Stimulated activated CD4-positive, alpha-beta T cell treated with anti-CD3 and anti-CD28 coated beads, Interleukin-15, amount 100 ng/mL, for 48 hours (primary cell): ENCODE results near the gene TCERG1.

Experiments
- DNase-seq, 2 donors: peaks; one replicate each; pipeline ENCODE4 v3.0.0-alpha.2; 2020; ENCODE audit warnings: low read depth in 2 of 2

The TCERG1 gene

DNA sequence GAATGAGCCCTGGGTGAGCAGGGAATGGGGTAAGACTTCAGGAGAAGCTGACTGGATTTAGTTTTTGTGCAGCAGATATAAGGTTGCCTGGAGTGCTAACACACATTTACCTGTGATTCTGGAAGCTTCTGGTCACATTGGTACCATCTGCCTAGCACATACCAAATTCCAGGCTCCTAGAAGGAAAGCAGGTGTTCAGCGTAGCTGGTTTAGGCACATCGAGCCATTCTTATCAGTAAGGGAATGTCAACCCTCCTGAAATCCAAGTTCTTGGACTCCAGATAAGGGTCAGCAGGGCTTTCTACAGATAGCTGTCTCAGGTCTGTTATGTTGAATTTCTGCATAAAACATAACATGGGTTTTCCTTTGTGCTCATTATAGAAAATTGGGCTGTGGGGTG is 10.3 kb downstream of the TCERG1 start:
- DNase-seq, result no peak

DNA sequence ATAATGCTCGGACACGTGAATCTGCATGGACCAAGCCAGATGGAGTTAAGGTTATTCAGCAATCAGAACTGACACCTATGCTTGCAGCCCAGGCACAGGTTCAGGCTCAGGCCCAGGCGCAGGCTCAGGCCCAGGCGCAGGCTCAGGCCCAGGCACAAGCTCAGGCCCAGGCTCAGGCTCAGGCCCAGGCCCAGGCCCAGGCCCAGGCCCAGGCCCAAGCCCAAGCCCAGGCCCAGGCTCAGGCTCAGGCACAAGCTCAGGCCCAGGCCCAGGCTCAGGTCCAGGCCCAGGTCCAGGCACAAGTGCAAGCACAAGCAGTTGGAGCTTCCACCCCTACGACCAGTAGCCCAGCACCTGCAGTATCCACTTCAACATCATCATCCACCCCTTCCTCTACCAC is 11.8 kb downstream of the TCERG1 start:
- DNase-seq, result no peak

DNA sequence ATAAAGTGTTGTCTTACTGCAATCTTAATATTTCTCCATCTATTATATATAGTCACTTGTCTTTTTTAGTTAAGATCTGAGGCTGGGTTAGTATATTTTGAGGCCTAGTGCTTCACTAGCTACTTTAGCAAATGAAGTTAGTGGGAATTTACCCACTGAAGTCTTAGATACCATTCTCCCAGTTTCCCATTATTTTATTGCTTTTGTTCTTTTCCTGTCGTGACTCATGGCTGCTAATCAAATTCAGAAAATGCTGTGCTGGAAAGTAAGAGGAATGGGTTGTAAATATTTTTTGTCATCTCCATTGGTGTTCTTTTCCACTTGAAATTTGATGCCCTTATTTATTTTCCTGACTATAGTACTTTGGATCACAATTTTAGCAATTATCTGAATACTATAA is 14.2 kb downstream of the TCERG1 start:
- no peak for DNase-seq

DNA sequence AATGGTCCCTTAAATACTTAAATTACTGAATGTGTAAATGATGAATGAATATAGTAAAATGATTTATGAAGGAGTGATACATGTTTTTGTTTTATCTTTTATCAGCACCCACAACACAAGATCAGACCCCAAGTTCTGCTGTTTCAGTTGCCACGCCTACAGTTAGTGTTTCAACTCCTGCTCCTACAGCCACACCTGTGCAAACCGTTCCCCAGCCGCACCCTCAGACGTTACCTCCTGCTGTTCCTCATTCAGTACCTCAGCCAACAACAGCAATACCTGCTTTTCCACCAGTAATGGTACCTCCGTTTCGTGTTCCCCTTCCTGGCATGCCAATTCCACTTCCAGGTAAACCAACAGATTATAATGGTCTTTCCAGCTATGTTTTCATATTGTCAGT is 16.3 kb downstream of the TCERG1 start:
- DNase-seq, result no peak

DNA sequence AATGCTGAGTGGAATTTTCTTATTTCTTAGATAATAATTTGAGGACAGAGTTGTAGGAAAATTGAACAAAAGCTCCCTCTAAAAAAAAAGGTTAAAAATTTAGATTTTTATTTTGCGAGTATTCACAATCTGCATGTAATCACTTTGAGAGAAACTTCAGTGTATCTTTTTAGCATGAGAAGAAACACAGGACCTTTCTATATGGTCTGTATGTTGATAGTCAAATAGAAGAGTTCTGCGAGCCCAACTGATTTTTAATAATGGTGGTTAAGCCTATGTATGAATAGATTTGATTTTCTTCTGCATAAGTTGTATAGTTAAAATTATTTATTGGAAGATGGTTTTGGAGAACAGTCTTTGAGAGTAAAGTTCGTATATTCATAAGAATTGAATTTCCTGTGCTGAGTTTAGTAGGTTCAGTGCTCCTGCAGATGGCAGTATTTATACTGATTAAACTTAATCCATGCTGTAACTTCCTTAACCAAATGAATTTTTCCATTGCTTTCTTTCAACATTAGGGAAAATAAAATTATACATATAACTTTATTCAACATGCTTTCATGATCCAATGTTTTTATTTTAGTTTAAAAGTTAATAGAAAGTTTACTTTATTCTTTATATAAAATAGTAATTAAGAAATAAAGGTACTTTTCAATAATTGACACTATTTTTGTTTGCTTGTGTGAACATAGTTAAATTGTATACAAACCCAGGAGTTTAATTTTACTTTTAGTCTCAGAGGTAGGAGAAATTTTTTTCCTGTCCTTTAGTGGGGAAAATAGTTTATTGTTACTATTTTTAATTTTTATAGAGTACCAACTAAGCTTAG is 19.6 kb downstream of the TCERG1 start:
- DNase-seq, result no peak

DNA sequence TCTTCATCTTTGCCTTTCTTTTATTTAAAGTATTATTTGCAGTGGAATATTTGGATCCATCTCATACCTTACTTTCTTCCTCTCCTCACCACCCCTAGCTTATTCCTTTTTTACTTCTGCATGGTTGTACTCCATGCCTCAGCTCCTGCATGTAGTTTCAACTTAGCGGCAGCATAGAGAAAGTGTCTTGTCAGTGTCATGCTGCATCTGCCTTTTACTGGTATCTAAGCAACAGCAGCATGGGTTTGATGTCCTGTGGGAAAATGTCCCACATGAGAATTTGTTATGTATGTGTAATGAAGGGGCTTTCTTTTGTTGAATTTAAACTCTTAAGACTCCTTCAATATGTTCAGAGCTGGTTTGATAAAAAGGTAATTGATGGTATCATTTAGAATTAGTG is 20.6 kb downstream of the TCERG1 start:
- no peak for DNase-seq

DNA sequence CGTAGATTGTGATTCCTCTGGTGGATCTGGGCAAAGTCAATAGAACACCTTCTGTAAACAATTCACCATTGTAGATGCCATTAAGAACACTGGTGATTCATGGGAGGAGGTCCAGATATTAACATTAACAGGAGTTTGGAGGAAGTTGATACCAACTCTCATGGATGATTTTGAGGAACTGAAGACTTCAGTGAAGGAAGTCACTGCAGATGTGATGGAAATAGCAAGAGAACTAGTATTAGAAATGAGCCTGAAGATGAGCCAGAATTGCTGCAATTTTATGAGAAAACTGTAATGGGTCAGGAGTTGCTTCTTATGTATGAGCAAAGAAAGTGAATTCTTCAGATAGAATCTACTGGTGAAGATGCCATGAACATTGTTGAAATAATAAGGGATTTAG is 26.9 kb downstream of the TCERG1 start:
- DNase-seq, result no peak

DNA sequence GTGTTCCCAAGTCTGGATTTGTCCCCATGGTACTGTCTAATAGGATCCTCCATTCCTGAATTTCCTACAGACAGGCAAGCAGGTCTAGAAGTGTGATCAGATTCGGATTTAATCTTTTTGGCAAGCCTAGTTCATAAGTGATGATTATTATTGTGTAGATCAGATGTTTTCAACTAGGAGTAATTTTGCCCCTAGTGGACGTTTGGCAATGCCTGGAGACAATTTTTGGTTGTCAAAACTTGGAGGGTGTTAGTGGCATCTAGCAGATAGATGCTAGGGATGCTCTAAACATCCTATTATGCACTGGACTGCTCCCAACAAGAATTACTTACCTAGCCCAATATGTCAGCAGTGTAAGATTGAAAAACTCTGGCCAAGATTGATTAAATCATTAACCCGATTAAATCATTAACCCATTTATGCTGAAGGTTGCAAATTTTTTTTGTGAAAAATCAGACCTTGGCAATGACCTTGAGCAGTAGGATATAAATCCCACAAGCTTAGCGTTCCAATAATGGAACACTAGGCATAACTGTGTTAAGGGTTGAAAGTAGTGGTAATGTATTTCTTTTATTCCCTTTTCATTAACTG is 28.2 kb downstream of the TCERG1 start:
- DNase-seq, result no peak

DNA sequence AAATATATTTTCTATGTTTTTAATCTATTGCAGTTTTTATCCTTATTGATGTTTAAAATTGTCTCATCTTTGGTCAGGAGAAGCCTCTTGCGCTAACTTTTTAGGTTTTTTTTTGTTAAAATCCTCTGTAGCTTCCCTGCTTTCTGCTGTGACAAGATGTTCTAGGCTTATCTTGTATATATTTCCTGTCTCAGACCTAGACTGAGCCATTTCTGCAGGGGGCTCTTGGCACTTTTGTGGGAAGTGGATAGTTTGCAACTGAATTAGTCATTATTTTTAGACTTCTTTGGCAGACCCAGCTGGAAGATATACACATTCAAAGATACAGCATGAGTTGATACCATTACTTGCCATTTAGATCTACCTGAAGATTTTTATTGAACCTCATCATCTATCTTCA is 28.8 kb downstream of the TCERG1 start:
- DNase-seq, result no peak

DNA sequence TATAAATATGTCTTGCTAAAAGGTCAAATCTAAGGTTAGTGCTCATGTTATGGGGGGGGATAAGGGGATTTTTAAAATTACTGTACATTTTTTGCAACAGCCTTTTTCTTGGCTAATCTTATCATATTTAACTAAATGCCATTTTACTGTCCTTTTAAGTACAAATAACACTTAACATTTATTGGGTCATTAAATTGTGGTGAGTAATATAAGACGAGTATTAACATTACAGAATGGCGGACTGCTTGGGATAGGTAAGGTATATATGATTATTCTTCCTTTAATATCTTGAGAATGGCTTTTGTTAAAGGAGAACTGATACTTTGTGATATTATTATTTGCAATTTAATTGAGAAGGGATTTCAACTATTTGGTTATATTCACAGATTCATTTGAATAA is 35.6 kb downstream of the TCERG1 start:
- DNase-seq, result no peak

DNA sequence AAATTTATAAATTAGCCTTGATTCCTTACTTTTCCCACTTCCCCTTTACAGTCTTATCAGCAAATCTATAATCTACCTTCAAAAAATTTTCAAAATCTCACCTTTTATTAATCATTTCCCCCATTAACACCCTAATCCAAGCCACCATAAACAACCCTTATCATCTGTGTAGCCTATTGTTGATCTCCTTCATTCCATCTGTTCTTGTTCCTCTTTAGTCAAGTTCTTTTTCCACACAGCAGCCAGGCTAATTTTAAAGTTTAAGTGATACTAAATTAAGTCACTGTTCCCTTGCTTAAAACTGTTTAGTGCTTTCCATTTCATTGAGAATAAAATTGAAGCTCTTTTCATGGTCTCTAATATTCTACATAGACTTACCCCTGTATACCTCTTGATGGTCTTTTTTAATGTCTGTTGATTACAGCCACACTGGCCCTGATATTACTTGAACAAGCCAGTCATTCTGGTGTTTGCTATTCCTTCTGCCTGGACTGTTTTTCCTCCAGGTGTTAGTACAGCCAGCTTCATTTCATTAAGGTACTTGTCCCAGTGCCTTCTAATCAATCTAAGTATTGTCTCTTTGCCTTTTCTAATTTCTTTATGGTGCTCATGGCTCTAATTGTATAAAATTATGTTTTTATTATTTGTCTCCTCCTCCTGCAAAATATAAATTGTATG is 37.7 kb downstream of the TCERG1 start:
- no peak for DNase-seq

DNA sequence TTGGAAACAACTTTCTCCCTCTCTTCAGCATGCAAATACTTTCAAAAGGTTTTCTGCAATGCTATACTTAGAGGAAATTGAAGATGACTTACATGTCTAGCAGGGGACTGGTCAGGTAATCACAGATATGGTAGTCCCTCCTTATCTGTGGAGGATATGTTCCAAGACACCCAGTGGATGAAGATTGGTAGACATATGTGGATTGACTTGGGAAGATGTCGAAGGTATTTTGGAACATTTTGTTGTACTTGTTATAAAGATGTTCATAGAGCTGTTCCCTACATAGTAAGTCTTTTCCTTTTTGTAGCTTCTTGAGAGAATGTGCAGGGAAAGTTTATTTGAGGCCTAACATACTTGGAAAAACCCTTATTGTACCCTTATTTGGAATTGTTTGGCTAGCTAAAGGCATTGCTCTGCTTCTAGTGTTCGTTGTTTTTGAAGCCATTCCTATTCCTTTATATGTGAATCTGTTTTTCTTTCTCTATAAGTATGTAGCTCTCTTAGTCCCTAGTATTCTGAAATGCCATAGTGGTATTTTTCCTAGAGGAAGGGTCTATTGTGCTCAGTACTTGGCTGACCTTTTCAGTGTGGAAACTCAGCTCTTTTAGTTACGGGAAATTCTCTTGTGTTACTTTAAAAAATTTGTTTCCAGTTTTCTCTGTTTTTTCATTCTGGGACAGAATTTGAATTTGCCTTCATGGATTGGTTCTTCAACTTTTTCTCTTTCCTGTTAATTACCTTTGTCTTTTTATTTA is 43.1 kb downstream of the TCERG1 start:
- no peak for DNase-seq

DNA sequence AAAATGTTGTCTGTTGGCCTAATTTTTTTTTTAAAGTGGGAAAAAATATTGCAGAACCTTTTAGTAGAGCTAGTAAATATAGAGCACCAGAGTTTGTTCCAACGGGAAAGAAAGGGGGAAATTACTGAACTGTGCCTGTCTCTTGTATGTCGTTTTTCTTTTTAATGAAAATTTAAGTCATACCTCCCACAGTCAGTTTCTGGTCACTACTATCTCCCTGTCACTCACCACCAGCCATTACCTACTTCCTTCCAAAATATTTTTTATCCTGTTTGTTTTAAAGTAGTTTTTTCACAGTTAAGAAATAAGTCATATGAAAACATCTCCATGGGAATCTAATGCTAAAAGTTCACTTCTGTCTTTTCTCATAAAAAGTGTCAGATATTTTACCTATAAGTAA is 47.5 kb downstream of the TCERG1 start:
- no peak for DNase-seq

DNA sequence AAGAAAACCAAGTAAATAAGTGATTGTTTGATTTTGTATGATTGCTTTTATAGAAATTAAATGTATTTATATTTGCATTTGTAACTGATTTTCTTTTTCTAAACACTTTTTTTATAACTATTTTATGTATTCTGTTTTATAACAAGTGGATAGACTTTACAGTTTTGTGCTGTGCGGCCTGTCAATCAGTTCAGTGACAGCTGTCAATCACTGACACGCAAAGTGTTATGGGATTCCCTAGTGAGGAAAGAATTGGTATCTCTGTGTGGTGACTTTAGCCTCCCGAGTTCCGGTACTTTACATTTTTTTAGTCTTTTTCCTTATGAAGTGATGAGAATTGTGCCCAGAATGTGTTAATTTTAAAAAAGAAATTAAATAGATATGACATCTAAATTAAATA is 52.5 kb downstream of the TCERG1 start:
- DNase-seq, result no peak

DNA sequence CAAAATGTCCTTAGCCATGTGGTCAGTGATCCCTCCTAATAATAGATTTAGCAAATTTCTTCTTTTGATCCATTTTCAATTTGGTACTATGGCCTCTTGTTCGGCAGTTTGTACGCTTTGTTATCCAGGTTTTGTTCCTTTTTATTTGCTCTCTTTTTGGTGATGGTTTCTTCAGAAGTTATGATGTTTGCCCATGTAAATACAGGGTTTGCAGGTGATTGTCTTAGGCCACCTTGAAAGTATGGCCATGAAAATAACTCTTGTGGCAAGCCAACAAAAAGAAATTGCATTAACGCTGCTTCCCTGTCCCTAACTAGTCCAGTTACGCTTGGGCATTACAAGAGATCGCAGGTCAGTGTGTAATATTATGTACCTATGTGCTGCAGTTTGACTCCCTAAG is 60.3 kb downstream of the TCERG1 start:
- no peak for DNase-seq

DNA sequence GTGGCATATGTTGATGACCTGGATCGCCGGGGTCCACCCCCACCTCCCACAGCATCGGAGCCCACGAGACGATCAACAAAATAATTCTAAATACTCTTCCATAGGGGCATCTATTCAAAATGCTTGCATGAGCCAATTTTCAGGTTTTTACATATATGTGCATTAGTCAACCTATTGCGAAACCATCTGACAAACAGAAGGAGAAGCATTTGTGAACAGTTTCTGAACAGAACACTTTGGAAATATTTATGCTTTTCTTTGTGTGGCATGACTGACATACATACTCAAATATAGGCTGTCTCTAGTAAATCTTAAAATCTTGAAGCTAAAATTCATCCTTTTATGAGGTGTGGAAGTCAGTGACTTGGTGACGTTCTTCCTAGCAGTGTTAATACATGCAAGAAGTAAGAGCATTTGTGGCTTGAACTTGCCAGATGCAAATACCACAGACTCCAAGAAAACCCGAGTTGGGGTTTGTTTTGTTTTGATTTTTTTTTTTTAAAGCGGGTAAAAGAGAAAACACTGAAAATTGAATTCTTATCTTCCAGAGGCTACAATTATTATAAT is 63.5 kb downstream of the TCERG1 start:
- no peak for DNase-seq

DNA sequence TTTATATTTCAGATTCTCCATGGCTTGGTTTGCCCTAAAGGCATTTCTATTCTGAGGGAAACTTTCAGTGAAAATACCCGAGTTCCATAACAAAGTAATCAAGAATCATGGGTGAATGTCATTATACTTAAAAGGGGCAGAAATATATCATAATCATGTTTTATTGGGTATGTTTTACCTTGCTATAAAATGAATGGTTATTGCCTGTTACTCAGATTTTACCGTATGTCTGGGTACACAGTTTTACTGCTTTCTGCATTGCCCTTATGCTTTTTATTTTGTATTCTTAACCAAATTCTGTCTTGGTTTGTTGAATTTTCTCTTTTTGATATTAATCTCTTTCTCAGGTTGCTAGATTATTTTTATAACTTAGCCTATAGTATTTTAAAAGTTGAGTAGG is 66.3 kb downstream of the TCERG1 start:
- no peak for DNase-seq

DNA sequence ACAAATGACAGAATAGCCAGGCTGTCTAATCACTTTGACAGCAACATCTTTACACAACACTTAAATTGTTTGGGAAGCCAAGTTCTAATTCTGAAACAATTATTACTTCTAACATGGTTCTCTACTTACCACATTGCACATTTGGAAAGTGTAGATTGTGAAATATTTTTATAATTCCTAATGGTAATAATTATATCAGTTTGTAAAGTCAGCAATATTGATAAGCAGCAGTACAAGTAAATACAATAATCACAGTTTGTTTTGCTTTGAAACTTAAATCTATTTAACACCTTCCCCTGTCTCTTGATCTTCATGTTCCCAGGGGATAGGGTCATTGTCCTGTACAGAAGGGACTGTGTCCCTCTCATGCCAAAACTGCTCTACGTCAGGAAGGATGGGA is 67.4 kb downstream of the TCERG1 start:
- no peak for DNase-seq

DNA sequence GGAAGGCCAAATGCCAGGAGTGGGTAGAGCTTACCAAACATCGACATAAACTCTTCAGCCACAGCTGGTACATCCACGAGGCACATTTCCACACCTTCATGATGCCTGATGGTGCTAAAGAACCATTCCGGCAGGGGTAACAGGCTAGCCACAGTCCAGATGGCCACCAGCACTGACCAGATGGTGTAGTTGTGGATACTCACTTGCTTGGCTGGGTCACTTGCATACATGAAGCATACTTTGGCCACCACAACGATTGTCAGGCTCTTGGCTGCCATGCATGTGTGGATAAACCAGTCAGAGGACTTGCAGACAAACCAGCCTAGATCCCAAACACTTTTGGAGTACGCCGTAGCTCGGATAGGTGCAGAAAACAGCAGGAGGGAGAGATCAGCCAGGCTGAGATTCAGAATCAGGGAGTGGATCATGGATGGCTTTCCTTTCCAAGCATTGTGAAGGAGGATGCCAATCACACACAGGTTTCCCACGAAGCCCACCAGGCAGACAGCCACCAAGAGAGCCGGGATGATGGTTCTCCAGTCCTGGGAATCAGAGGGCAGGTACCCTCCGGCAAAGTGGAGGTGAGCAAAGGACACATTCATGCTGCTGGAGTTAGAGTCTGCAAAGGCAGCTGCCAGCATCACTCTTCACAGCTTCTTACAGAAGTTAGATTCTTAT is 68.5 kb downstream of the TCERG1 start:
- no peak for DNase-seq

DNA sequence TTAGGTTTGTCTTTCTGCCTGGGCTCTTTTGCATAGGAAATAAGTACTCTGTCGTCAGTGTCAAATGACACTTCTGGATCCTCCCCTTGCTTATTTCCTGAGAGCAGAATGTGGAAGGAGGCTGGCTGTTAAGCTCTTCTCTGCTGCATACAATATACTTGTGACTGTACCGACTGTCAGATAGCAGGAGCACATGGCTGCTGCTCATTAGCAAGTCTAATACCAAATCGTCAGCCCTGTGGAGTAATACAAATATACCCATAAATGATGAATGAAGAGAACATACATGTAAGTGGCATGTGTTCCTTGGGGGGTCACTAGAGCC is 69.0 kb downstream of the TCERG1 start, which contains the start of gene GPR151:
Gene GPR151, minus strand, starts transcription at position 40 of the 325 bp plus-strand sequence. CDS start 77 bp downstream, outside the sequence.
- no peak for DNase-seq

DNA sequence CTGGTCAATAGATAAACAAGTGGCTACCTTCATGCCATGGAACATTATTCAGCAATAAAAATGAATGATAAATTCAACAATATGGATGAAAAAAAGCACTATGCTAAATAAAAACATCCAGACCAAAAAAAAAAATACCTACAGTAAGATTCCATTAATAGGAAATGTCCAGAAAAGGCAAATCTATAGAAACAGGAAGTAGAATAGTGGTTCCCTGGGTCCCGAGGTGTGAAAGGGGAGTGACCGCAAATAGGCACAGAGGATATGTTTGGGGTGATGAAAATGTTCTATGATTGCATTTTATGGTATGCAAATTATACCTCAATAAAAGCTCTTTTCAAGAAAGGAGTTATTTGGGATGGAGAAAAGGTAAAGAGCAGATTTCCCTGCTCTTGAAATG is 72.4 kb downstream of the TCERG1 start:
- DNase-seq, result no peak

DNA sequence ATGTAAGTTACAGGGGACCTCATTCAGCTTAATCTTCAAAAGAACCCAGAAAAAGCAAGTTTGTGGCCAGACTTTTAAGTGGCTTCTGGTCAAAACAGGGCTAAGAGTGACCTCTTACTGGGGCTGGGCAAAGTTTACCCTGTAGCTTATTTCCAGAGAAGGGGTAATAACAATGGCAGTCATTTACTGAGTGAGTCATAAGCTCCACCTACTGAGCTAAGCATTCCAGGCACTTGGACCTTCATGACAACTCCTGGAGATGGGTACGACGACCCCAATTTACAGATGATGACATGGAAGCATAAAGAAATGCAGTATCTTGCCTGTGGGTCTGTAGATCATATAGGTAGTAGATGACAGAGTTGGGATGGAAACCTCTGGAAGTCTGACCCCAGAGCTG is 73.6 kb downstream of the TCERG1 start:
- no peak for DNase-seq
